Ovary (tissue), 3 donors: ENCODE measurements around the gene NMD3.

Experiments used
- EP300 ChIP-seq: sonication (generic); formaldehyde crosslinking; IDR thresholded peaks from one replicate; pipeline ENCODE4 v1.6.1; 2017; ENCODE audit warnings: antibody characterized with exemption
- TF ChIP-seq, protein P1 (sequence below), 3 donors: fragments of 450-650 bp in 2 of 3; fragments of 200-600 bp in 1 of 3; IDR thresholded peaks; one replicate each; pipeline versions ENCODE4 v1.5.1 to v1.8.0; 2016 to 2022; ENCODE audit warnings: antibody characterized with exemption in 3 of 3, mild to moderate bottlenecking in 1 of 3
- donor health status: DM: no; HTN: no; CAD: no.

DNA sequence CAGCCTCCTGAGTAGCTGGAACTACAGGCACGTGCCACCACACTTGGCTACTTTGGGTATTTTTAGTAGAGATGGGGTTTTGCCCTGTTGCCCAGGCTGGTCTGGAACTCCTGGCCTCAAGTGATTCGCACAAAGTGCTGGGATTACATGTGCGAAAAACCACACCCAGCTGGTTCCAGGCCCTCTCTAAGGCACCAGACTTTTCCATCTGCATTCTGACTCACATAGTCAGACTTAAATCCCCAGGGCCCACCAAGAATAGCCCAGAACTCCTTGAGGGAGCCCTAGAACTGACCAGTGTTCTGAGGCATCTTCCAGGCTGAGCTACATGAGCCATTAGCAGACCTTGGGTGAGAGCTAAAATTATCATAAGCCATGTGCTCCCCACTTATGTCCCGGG is 68.1 kb downstream of the NMD3 start:
- TF ChIP-seq, protein P1, sequence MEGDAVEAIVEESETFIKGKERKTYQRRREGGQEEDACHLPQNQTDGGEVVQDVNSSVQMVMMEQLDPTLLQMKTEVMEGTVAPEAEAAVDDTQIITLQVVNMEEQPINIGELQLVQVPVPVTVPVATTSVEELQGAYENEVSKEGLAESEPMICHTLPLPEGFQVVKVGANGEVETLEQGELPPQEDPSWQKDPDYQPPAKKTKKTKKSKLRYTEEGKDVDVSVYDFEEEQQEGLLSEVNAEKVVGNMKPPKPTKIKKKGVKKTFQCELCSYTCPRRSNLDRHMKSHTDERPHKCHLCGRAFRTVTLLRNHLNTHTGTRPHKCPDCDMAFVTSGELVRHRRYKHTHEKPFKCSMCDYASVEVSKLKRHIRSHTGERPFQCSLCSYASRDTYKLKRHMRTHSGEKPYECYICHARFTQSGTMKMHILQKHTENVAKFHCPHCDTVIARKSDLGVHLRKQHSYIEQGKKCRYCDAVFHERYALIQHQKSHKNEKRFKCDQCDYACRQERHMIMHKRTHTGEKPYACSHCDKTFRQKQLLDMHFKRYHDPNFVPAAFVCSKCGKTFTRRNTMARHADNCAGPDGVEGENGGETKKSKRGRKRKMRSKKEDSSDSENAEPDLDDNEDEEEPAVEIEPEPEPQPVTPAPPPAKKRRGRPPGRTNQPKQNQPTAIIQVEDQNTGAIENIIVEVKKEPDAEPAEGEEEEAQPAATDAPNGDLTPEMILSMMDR (IDR thresholded peaks at IDR 0.05): no peak
- TF ChIP-seq EP300: no peak
